Measurements from ENCODE around the gene PPIG. TPM values are rescaled to one million over a fixed set of nuclear protein-coding genes. Genes with fewer than 3 reads are reported as not detected.
"Not testable (repeated sequence)": the region's sequence is repeated elsewhere in the genome, so short reads cannot be mapped to it uniquely, and the experiment has no call there.

Gene PPIG
- total and polyA plus RNA-seq, 2 donors (not counting 1 experiment from before 2014, with no cell fraction given) = 21.5 to 78.6 TPM

- H3K27me3 Mint-ChIP-seq = peaks cover 18% of the 10 kb centered on the region
- H3K4me2 ChIP-seq (replicated peaks; ENCODE audit: low read depth, low read length, poor library complexity, severe bottlenecking); H4K20me1 ChIP-seq (ENCODE audit: control insufficient read depth, insufficient read depth, low read length, poor library complexity, severe bottlenecking); H3K27ac ChIP-seq (ENCODE audit: low read length in 2 of 2); H3K79me2 ChIP-seq (ENCODE audit: control insufficient read depth, insufficient read depth, low read length); POLR2A ChIA-PET; ATAC-seq (ENCODE audit: low read depth); DNase-seq; H3K36me3 ChIP-seq (replicated peaks in 1 of 2; ENCODE audit: control extremely low read depth in 1 of 2, control insufficient read depth in 1 of 2, extremely low read depth in 1 of 2, insufficient read depth in 2 of 2, low read length in 1 of 2); H2AFZ ChIP-seq (ENCODE audit: insufficient read depth, low read depth, low read length, poor library complexity, severe bottlenecking); H3K27ac Mint-ChIP-seq; CTCF ChIA-PET; H3K9ac ChIP-seq (ENCODE audit: low read length); H3K4me3 ChIP-seq (ENCODE audit: control extremely low read depth in 1 of 5, extremely low read depth in 1 of 5, insufficient read depth in 1 of 5, low read depth in 2 of 5, low read length in 4 of 5); intact Hi-C loops (cut with micrococcal nuclease); H3K4me1 Mint-ChIP-seq; H3K4me1 ChIP-seq (ENCODE audit: control insufficient read depth in 2 of 2, insufficient read depth in 2 of 2, low read length in 2 of 2); H3K4me3 Mint-ChIP-seq: not testable (repeated sequence)
- peaks cover 11% of the 10 kb centered on the region for H3K9me3 Mint-ChIP-seq (ENCODE audit: insufficient read depth)
- Histone ChIP-seq H3K9me3 (ENCODE audit: control extremely low read depth in 1 of 3, control insufficient read depth in 2 of 3, insufficient read depth in 1 of 3, low read length in 2 of 3) (peaks cover 3 to 15% (median 11%) of the 10 kb centered on the region in 3 donors), H3K27me3 (replicated peaks in 1 of 4; ENCODE audit: control extremely low read depth in 1 of 4, control insufficient read depth in 3 of 4, insufficient read depth in 4 of 4, low read length in 3 of 4) (peaks cover 0 to 12% (median 6%) of the 10 kb centered on the region in 4 experiments)
Measured at GRCh38 chr2:169687943-169688342, 103.8 kb downstream of the PPIG start.

GRCh38 chr2:169690958-169691357 is 106.8 kb downstream of the PPIG start:
- Mint-ChIP-seq H3K27ac (no peak overlapping the region), H3K4me1 (peaks cover 18% of the 10 kb centered on the region), H3K27me3 (peaks cover 22% of the 10 kb centered on the region), H3K9me3 (ENCODE audit: insufficient read depth) (peaks cover 11% of the 10 kb centered on the region), H3K4me3 (no peak overlapping the region)
- Histone ChIP-seq H2AFZ (ENCODE audit: insufficient read depth, low read depth, low read length, poor library complexity, severe bottlenecking) (no peak overlapping the region), H4K20me1 (ENCODE audit: control insufficient read depth, insufficient read depth, low read length, poor library complexity, severe bottlenecking) (no peaks in the 10 kb centered on the region), H3K36me3 (replicated peaks in 1 of 2; ENCODE audit: control extremely low read depth in 1 of 2, control insufficient read depth in 1 of 2, extremely low read depth in 1 of 2, insufficient read depth in 2 of 2, low read length in 1 of 2) (no peaks in the 10 kb centered on the region), H3K9me3 (ENCODE audit: control extremely low read depth in 1 of 3, control insufficient read depth in 2 of 3, insufficient read depth in 1 of 3, low read length in 2 of 3) (peaks cover 3 to 15% (median 11%) of the 10 kb centered on the region in 3 donors), H3K4me1 (ENCODE audit: control insufficient read depth in 2 of 2, insufficient read depth in 2 of 2, low read length in 2 of 2) (peaks cover 10 to 14% of the 10 kb centered on the region in 2 donors), H3K27me3 (replicated peaks in 1 of 4; ENCODE audit: control extremely low read depth in 1 of 4, control insufficient read depth in 3 of 4, insufficient read depth in 4 of 4, low read length in 3 of 4) (peaks cover 0 to 12% (median 7%) of the 10 kb centered on the region in 4 experiments), H3K4me2 (replicated peaks; ENCODE audit: low read depth, low read length, poor library complexity, severe bottlenecking) (no peak overlapping the region), H3K9ac (ENCODE audit: low read length) (no peak overlapping the region), H3K27ac (ENCODE audit: low read length in 2 of 2) (no peak overlapping the region), H3K4me3 (ENCODE audit: control extremely low read depth in 1 of 5, extremely low read depth in 1 of 5, insufficient read depth in 1 of 5, low read depth in 2 of 5, low read length in 4 of 5) (no peak overlapping the region), H3K79me2 (ENCODE audit: control insufficient read depth, insufficient read depth, low read length) (no peaks in the 10 kb centered on the region)
- intact Hi-C loops (cut with micrococcal nuclease) = loop anchor here (5.0 kb wide), 1 partner anchor 34 kb away; no protein-coding TSS in a partner anchor
- ATAC-seq (ENCODE audit: low read depth) (no peak), DNase-seq (no peak)
- TF ChIP-seq EZH2 (IDR thresholded peaks at IDR 0.05; ENCODE audit: borderline replicate concordance, insufficient read depth, low read depth, low read length, poor library complexity, severe bottlenecking) = no peak
- TF ChIP-seq CTCF (IDR thresholded peaks at IDR 0.05) = no peak
- WGBS (ENCODE audit: insufficient coverage) = 100% methylated on average over 1 of the region's 1 CpG
- ChIA-PET POLR2A (no interaction called here), CTCF (no interaction called here)

Other genes starting within 250 kb of the PPIG start
- not detected in 2 replicates for gene LRP2, start 221.8 kb upstream of the PPIG start, total RNA-seq
- gene LRP2, start 221.8 kb upstream of the PPIG start, polyA plus RNA-seq = not detected in 2 replicates
- gene BBS5, start 104.9 kb upstream of the PPIG start, total RNA-seq = 1.9 and 2.1 TPM in 2 replicates
- gene BBS5, start 104.9 kb upstream of the PPIG start, polyA plus RNA-seq = 0.76 and 0.87 TPM in 2 replicates
- gene KLHL41, start 74.6 kb upstream of the PPIG start, total RNA-seq = 0.19 and 0.27 TPM in 2 replicates
- 0.03 TPM in 1 of 2 replicates, not detected in the other for gene KLHL41, start 74.6 kb upstream of the PPIG start, polyA plus RNA-seq
- 28.1 and 31.0 TPM in 2 replicates for gene FASTKD1, start 10.5 kb upstream of the PPIG start, total RNA-seq
- 8.5 and 13.2 TPM in 2 replicates for gene FASTKD1, start 10.5 kb upstream of the PPIG start, polyA plus RNA-seq
- gene CFAP210, start 110.1 kb downstream of the PPIG start, total RNA-seq = not detected in 2 replicates
- not detected in 2 replicates for gene CFAP210, start 110.1 kb downstream of the PPIG start, polyA plus RNA-seq
- gene PHOSPHO2, start 110.1 kb downstream of the PPIG start, total RNA-seq = 8.4 and 9.4 TPM in 2 replicates
- gene PHOSPHO2, start 110.1 kb downstream of the PPIG start, polyA plus RNA-seq = 1.5 and 3.4 TPM in 2 replicates
- 1.5 and 2.2 TPM in 2 replicates for gene KLHL23, start 149.5 kb downstream of the PPIG start, total RNA-seq
- 1.1 and 1.2 TPM in 2 replicates for gene KLHL23, start 149.5 kb downstream of the PPIG start, polyA plus RNA-seq
- 76.2 and 81.3 TPM in 2 replicates for gene SSB, start 214.5 kb downstream of the PPIG start, total RNA-seq
- 17.7 and 65.5 TPM in 2 replicates for gene SSB, start 214.5 kb downstream of the PPIG start, polyA plus RNA-seq
- gene METTL5, start 240.6 kb downstream of the PPIG start, total RNA-seq = 36.4 and 37.0 TPM in 2 replicates
- gene METTL5, start 240.6 kb downstream of the PPIG start, polyA plus RNA-seq = 12.7 and 16.9 TPM in 2 replicates
- 54.6 and 58.1 TPM in 2 replicates for gene UBR3, start 243.1 kb downstream of the PPIG start, total RNA-seq
- gene UBR3, start 243.1 kb downstream of the PPIG start, polyA plus RNA-seq = 5.9 and 9.5 TPM in 2 replicates

All from B cell (primary cell).